Measurements from ENCODE around the gene RGS14. TPM values are rescaled to one million over a fixed set of nuclear protein-coding genes. Genes with fewer than 3 reads are reported as not detected.

RGS14 gene
- total RNA-seq, 1 donor from 2014 or later: 16.6 TPM

- no peaks in the 10 kb centered on the region for H3K4me1 Mint-ChIP-seq (ENCODE audit: unreplicated experiment)
- no peak for TF ChIP-seq CTCF (conservative IDR thresholded peaks at IDR 0.05)
- peaks cover 10% of the 10 kb centered on the region for H3K36me3 Mint-ChIP-seq
- H3K27me3 Mint-ChIP-seq: no peaks in the 10 kb centered on the region
- no peak overlapping the region for H3K27ac Mint-ChIP-seq
- no peak overlapping the region for H3K4me3 Mint-ChIP-seq
- DNase-seq (ENCODE audit: extremely low spot score, unreplicated experiment): no peak
- H3K9me3 Mint-ChIP-seq: no peaks in the 10 kb centered on the region
Observed at GRCh38 chr5:177334781-177335700, 22.7 kb upstream of the RGS14 start.

- Mint-ChIP-seq H3K36me3 (peaks cover 10% of the 10 kb centered on the region), H3K4me1 (ENCODE audit: unreplicated experiment) (no peaks in the 10 kb centered on the region), H3K27ac (no peak overlapping the region), H3K9me3 (no peaks in the 10 kb centered on the region), H3K4me3 (no peak overlapping the region), H3K27me3 (no peaks in the 10 kb centered on the region)
- no peak for DNase-seq (ENCODE audit: extremely low spot score, unreplicated experiment)
- no peak for TF ChIP-seq CTCF (conservative IDR thresholded peaks at IDR 0.05)
Observed at GRCh38 chr5:177335701-177336065, 22.0 kb upstream of the RGS14 start.

GRCh38 chr5:177336112-177336511, 21.6 kb upstream of the RGS14 start:
- Mint-ChIP-seq H3K27ac (no peak overlapping the region), H3K36me3 (peaks cover 10% of the 10 kb centered on the region), H3K27me3 (no peaks in the 10 kb centered on the region), H3K4me3 (no peak overlapping the region), H3K9me3 (no peaks in the 10 kb centered on the region), H3K4me1 (ENCODE audit: unreplicated experiment) (no peaks in the 10 kb centered on the region)
- no peak for DNase-seq (ENCODE audit: extremely low spot score, unreplicated experiment)
- TF ChIP-seq CTCF (conservative IDR thresholded peaks at IDR 0.05): peak; percentile 41

GRCh38 chr5:177336603-177337494, 20.9 kb upstream of the RGS14 start:
- DNase-seq (ENCODE audit: extremely low spot score, unreplicated experiment): no peak
- no peak overlapping the region for H3K27ac Mint-ChIP-seq
- no peaks in the 10 kb centered on the region for H3K9me3 Mint-ChIP-seq
- no peaks in the 10 kb centered on the region for H3K4me1 Mint-ChIP-seq (ENCODE audit: unreplicated experiment)
- no peak overlapping the region for H3K4me3 Mint-ChIP-seq
- peaks cover 17% of the 10 kb centered on the region for H3K36me3 Mint-ChIP-seq
- TF ChIP-seq CTCF (conservative IDR thresholded peaks at IDR 0.05): no peak
- H3K27me3 Mint-ChIP-seq: no peaks in the 10 kb centered on the region

- peaks cover 20% of the 10 kb centered on the region for H3K36me3 Mint-ChIP-seq
- H3K4me3 Mint-ChIP-seq: no peak overlapping the region
- H3K27ac Mint-ChIP-seq: no peak overlapping the region
- no peak for DNase-seq (ENCODE audit: extremely low spot score, unreplicated experiment)
- no peaks in the 10 kb centered on the region for H3K27me3 Mint-ChIP-seq
- H3K4me1 Mint-ChIP-seq (ENCODE audit: unreplicated experiment): no peaks in the 10 kb centered on the region
- no peak for TF ChIP-seq CTCF (conservative IDR thresholded peaks at IDR 0.05)
- no peaks in the 10 kb centered on the region for H3K9me3 Mint-ChIP-seq
Observed at GRCh38 chr5:177338251-177339106, 19.2 kb upstream of the RGS14 start.

Measured in type B pancreatic cell (in vitro differentiated cells).